DOHH2 (cell line): Measurements from ENCODE around the gene LY6G5B.

Source experiments
- H3F3A ChIP-seq: fragments of 200-600 bp; sonication (generic), shearing (Covaris generic); 2 replicates; pipeline ENCODE4 v1.6.0; 2016; ENCODE audit warnings: antibody characterized with exemption, mild to moderate bottlenecking; ENCODE audit not compliant: control insufficient read depth, insufficient read depth
- H3K27ac ChIP-seq: fragments of 200-600 bp; sonication (generic); 2 replicates; pipeline ENCODE4 v1.5.1; 2014; ENCODE audit warnings: low read depth, mild to moderate bottlenecking, low read length, moderate library complexity
- H3K27me3 ChIP-seq: fragments of 200-600 bp; sonication (generic); 2 replicates; pipeline ENCODE4 v1.6.1; 2014; ENCODE audit warnings: mild to moderate bottlenecking, low read length, mixed read lengths; ENCODE audit not compliant: control insufficient read depth
- H3K36me3 ChIP-seq: fragments of 200-600 bp; sonication (generic); 2 replicates; pipeline ENCODE4 v1.6.1; 2014; ENCODE audit warnings: mild to moderate bottlenecking, low read length, moderate library complexity, mixed read lengths; ENCODE audit not compliant: control insufficient read depth
- H3K4me1 ChIP-seq: fragments of 200-600 bp; sonication (generic); 2 replicates; pipeline ENCODE4 v1.6.1; 2014; ENCODE audit warnings: mild to moderate bottlenecking, low read length, mixed read lengths; ENCODE audit not compliant: control insufficient read depth
- H3K4me2 ChIP-seq: fragments of 200-600 bp; sonication (generic); 2 replicates; pipeline ENCODE4 v1.6.0; 2014; ENCODE audit warnings: mild to moderate bottlenecking, low read length, moderate library complexity
- H3K4me3 ChIP-seq: fragments of 200-600 bp; sonication (generic); 2 replicates; pipeline ENCODE4 v1.5.1; 2014; ENCODE audit warnings: mild to moderate bottlenecking, low read length, mixed read lengths
- H3K79me2 ChIP-seq: fragments of 200-600 bp; sonication (generic); 2 replicates; pipeline ENCODE4 v1.6.1; 2014; ENCODE audit warnings: mild to moderate bottlenecking, low read length, mixed read lengths; ENCODE audit not compliant: control insufficient read depth
- H3K9me2 ChIP-seq: fragments of 200-600 bp; sonication (generic); replicated peaks from 2 replicates; pipeline ENCODE4 v1.6.1; 2014; ENCODE audit warnings: mild to moderate bottlenecking, low read length, mixed read lengths; ENCODE audit not compliant: control insufficient read depth
- H3K9me3 ChIP-seq: fragments of 200-600 bp; sonication (generic); 2 replicates; pipeline ENCODE4 v1.6.1; 2014; ENCODE audit warnings: antibody characterized with exemption, low read length, mixed read lengths; ENCODE audit not compliant: control insufficient read depth, insufficient read depth
- H4K20me1 ChIP-seq: fragments of 200-600 bp; sonication (generic); 2 replicates; pipeline ENCODE4 v1.6.0; 2014; ENCODE audit warnings: low read depth, mild to moderate bottlenecking, antibody characterized with exemption, low read length, moderate library complexity; ENCODE audit not compliant: control insufficient read depth, insufficient read depth
- CTCF ChIP-seq: fragments of 200-600 bp; sonication (generic); IDR thresholded peaks from one replicate; pipeline ENCODE4 v1.5.1; 2014; ENCODE audit warnings: antibody characterized with exemption, mild to moderate bottlenecking, low read depth, low read length; ENCODE audit not compliant: poor library complexity, severe bottlenecking
- EZH2phosphoT487 ChIP-seq: fragments of 200-600 bp; sonication (generic); IDR thresholded peaks from 2 replicates; pipeline ENCODE4 v1.6.1; 2017; ENCODE audit warnings: borderline replicate concordance, mild to moderate bottlenecking, antibody characterized with exemption, low read length, moderate library complexity, mixed read lengths

The LY6G5B gene

DNA sequence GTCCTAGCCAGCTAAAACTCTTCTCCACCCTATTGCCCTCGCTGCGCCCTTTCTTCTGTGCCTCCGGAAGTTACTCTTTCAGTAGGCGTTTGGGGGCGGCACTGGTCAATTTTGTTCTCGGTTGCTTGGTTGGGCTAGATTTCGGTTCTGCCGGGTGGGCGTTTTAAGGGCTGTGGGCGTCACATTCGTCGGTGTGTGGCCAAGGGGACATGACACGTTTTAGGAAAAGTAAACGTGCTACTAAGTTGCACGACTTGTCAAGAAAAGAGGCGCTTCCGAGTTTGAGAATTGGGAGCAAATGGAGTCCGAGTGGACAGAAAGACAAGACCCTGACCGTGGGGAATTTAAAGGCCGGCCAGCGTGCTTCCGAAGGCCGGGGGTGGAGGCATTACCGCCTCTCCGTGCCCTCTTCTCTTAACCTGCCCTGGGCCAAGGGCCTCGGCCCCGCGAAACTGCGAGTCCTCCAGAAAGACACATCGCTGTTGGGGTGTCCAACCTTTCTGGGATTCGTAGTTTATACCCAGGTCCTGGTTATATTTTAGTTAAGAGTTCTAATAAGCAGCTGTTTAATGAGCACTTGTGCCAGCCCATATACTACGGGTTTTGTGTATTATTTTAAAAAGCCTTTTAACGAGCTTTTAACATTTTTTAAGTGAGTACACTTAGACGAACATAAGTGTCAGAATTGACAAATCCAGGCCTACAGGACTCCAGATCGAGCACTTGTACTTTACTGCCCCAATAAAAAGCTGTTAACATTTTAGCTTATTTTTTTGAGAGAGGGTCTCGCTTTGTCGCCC lies 16.7 kb upstream of the LY6G5B start:
- peaks cover 42% of the 10 kb centered on the region for H3K36me3 ChIP-seq
- H3K27ac ChIP-seq: peak overlapping the region; percentile 82
- H4K20me1 ChIP-seq: no peaks in the 10 kb centered on the region

DNA sequence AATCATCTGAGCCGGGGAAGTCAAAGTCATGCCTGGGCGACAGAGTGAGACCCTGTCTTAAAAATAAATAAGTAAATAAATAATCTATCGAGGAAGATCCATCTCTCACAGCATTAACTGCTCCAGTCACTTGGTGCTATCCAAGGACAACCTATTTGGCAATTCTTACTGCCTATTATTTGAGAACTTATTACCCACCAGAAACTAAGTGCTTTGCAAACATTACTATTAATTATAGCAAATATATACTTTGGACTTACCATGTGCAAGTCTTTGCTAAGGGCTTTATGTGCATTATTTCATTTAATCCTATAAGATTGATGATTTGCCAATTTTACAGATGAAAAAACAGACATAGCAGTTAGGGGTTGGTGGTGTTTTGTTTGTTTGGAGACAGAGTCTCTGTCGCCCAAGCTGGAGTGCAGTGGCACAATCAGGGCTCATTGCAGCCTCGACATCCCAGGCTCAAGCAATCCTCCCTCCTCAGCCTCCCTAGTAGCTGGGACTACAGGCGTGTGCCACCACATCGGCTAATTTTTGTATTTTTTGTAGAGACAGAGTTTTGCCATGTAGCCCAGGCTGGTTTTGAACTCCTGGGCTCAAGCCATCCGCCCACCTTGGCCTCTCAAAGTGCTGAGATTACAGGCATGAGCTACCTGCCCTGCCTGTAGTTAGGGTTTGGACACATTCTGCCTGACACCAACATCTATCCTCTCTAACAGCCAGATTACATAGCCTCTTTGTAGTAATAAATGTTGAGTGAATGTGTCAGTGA lies 15.0 kb upstream of the LY6G5B start:
- Histone ChIP-seq H3K9me3 (no peaks in the 10 kb centered on the region), H3K36me3 (peaks cover 27% of the 10 kb centered on the region), H4K20me1 (no peaks in the 10 kb centered on the region), H3K9me2 (no peaks in the 10 kb centered on the region), H3K27ac (no peak overlapping the region), H3K79me2 (peaks cover 61% of the 10 kb centered on the region), H3F3A (peaks cover 10% of the 10 kb centered on the region), H3K4me3 (no peak overlapping the region), H3K27me3 (no peaks in the 10 kb centered on the region), H3K4me2 (no peak overlapping the region), H3K4me1 (peaks cover 35% of the 10 kb centered on the region)
- TF ChIP-seq CTCF: no peak
- TF ChIP-seq EZH2phosphoT487: no peak

More for the DNA sequence above, 16.7 kb upstream of the LY6G5B start:
- H3K4me1 ChIP-seq: peaks cover 20% of the 10 kb centered on the region
- peaks cover 9% of the 10 kb centered on the region for H3F3A ChIP-seq
- H3K4me2 ChIP-seq: peak overlapping the region; percentile 84
- no peaks in the 10 kb centered on the region for H3K9me2 ChIP-seq
- TF ChIP-seq EZH2phosphoT487: no peak
- TF ChIP-seq CTCF: peak; percentile 18
- H3K9me3 ChIP-seq: no peaks in the 10 kb centered on the region
- H3K4me3 ChIP-seq: peak overlapping the region; percentile 83
- peaks cover 59% of the 10 kb centered on the region for H3K79me2 ChIP-seq
- no peaks in the 10 kb centered on the region for H3K27me3 ChIP-seq

GRCh38 chr6:31655349-31656237 lies 14.2 kb upstream of the LY6G5B start, which contains the start of gene APOM:
Gene APOM, plus strand, starts transcription at chr6:31655894. Its CDS starts 73 bp downstream, at chr6:31655967.
- Histone ChIP-seq H3K9me2 (no peaks in the 10 kb centered on the region), H3K4me1 (peaks cover 36% of the 10 kb centered on the region), H3K4me3 (no peak within 1 kb of the TSS), H3K4me2 (no peak within 1 kb of the TSS), H3K9me3 (no peaks in the 10 kb centered on the region), H3K36me3 (peaks cover 26% of the 10 kb centered on the region), H3K79me2 (peaks cover 60% of the 10 kb centered on the region), H3K27ac (no peak within 1 kb of the TSS), H3K27me3 (no peaks in the 10 kb centered on the region), H4K20me1 (no peaks in the 10 kb centered on the region), H3F3A (peaks cover 10% of the 10 kb centered on the region)
- TF ChIP-seq EZH2phosphoT487: no peak
- TF ChIP-seq CTCF: no peak
